ENCODE data around the gene NEAT1. TPM values are rescaled to one million over a fixed set of nuclear protein-coding genes. Genes with fewer than 3 reads are reported as not detected.

The NEAT1 gene
- total RNA-seq, 4 donors from 2014 or later: 42.8 to 181 (median 96.0) TPM

DNA sequence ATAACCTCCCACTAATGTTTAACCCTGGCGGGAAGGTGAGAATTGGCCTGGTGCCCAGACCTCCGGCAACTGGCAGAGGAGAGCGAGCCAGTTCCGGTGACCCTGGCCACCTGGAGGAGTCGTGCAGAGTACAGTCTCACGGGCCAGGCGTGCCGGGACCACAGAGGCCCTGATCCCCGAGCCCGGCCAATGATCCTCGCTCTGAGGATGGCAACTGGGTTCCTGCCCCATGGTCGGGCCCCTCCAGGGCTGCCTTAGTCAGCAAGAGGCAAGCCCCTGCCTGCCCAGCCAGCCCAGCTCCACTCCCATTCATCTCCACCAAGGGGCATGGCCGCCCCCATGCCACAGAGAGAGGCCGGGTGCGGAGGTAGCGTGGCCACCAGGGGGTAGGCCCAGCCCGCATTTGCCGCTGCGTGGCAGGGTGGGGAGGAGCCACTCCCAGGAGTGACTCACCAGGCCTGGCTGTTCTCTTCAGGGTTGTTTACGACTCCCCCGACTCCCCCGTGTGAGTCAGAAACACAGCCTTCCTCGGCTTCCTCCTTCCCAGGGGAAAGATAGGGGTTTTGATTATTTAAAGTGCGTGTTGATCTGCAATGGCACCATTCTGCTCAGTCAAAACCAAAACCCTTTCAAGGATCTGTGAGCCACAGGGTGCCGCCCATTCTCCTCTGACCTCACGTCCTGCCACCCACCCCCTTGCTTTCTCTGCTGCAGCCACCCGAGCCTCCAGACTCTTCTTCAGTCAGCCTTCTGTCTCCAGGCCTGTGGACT, 40.4 kb upstream of the NEAT1 start, which contains the start of gene SLC25A45:
Gene SLC25A45 (minus strand): TSS at position 614 of the 771 bp plus-strand sequence. CDS start 695 bp downstream, outside the sequence.
- peaks cover 0 to 7% (median 2%) of the 10 kb centered on the region in 4 donors for H3K36me3 ChIP-seq
- intact Hi-C loops (cut with DNase I): loop anchor here (5.0 kb wide), 2 partner anchors 35 to 130 kb away; no protein-coding TSS in a partner anchor
- H3K27me3 ChIP-seq: no peaks in the 10 kb centered on the region
- WGBS: 0% methylated on average over 16 of the region's 27 CpGs
- TF ChIP-seq EP300 (IDR thresholded peaks at IDR 0.05): no peak
- TF ChIP-seq POLR2AphosphoS5 (IDR thresholded peaks at IDR 0.05): peak; percentile 91 to 93
- no peak for TF ChIP-seq POLR2A (IDR thresholded peaks at IDR 0.05; ENCODE audit: low read depth)
- TF ChIP-seq, protein P1, sequence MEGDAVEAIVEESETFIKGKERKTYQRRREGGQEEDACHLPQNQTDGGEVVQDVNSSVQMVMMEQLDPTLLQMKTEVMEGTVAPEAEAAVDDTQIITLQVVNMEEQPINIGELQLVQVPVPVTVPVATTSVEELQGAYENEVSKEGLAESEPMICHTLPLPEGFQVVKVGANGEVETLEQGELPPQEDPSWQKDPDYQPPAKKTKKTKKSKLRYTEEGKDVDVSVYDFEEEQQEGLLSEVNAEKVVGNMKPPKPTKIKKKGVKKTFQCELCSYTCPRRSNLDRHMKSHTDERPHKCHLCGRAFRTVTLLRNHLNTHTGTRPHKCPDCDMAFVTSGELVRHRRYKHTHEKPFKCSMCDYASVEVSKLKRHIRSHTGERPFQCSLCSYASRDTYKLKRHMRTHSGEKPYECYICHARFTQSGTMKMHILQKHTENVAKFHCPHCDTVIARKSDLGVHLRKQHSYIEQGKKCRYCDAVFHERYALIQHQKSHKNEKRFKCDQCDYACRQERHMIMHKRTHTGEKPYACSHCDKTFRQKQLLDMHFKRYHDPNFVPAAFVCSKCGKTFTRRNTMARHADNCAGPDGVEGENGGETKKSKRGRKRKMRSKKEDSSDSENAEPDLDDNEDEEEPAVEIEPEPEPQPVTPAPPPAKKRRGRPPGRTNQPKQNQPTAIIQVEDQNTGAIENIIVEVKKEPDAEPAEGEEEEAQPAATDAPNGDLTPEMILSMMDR (IDR thresholded peaks at IDR 0.05): peak; percentile 88 to 98 (median 90)
- peak within 1 kb of the TSS; percentile 55 to 62 (median 56) for H3K4me3 ChIP-seq
- H3K9me3 ChIP-seq: no peaks in the 10 kb centered on the region
- peak; percentile 98 for DNase-seq (ENCODE audit: extremely low spot score)
- H3K4me1 ChIP-seq: peaks cover 56 to 62% (median 59%) of the 10 kb centered on the region in 4 donors
- peak within 1 kb of the TSS; percentile 95 to 98 (median 96) for H3K27ac ChIP-seq (replicated peaks in 1 of 4)

DNA sequence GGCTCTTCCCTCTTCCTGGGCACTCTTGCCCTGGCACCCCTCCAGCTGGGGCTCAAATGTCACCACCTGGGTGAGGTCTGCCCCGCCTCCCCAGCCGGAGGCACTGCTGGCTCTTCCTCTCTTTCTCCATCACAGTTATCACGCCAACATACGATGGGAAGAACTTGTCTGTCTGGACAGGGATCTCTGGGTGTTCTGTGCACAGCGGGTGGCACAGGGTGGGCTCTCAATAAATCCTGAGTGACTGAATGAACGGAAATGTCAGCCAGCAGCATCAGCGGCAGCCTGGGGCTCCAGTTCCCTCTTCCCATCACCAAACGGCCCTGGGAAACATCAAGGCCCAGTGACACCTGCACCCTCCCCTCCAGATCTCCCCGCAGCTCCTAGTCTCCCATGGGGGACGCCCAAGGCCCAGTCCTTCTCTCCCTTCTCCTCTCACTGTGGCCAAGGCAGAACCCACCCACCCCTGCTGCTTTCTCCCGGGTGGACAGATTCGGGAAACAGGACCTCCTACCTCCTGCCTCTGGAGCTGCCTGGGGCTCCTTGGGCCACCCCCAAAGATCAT, 39.7 kb upstream of the NEAT1 start:
- Histone ChIP-seq H3K4me1 (peaks cover 63 to 69% (median 66%) of the 10 kb centered on the region in 4 donors), H3K27ac (replicated peaks in 1 of 4) (peak overlapping the region; percentile 95 to 98 (median 96)), H3K36me3 (peaks cover 0 to 7% (median 2%) of the 10 kb centered on the region in 4 donors), H3K4me3 (peak overlapping the region; percentile 55 to 62 (median 56)), H3K9me3 (no peaks in the 10 kb centered on the region), H3K27me3 (no peaks in the 10 kb centered on the region)
- TF ChIP-seq EP300 (IDR thresholded peaks at IDR 0.05): no peak
- TF ChIP-seq POLR2AphosphoS5 (IDR thresholded peaks at IDR 0.05): no peak
- intact Hi-C loops (cut with DNase I): loop anchor here (5.0 kb wide), 2 partner anchors 34 to 129 kb away; no protein-coding TSS in a partner anchor
- DNase-seq (ENCODE audit: extremely low spot score): no peak
- WGBS: 8% methylated on average over 5 of the region's 12 CpGs

DNA sequence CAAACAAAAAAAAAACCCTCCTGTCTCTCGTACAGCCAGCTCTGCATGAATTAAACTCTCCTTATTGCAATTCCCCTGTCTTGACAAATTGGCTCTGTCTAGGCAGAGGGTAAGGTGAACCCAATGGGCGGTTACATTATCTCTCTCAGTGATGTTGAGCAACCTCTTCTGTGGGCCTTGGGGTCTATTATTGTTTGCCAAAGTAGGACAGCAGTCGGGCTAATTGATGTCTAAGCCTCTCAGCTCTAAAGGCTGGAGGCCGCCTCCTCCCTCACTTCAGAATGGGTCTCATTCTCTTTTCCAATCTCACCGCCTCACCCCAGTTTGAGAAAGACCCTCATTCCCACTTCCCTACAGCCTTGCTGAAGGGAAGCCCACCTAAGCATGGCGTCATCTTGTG, 38.8 kb upstream of the NEAT1 start:
- WGBS: 93% methylated on average over 6 of the region's 6 CpGs
- Histone ChIP-seq H3K36me3 (peaks cover 0 to 6% (median 1%) of the 10 kb centered on the region in 4 donors), H3K4me3 (no peak overlapping the region), H3K27ac (replicated peaks in 1 of 4) (peak overlapping the region; percentile 95 to 98 (median 96)), H3K9me3 (no peaks in the 10 kb centered on the region), H3K27me3 (no peaks in the 10 kb centered on the region), H3K4me1 (peaks cover 72 to 78% (median 74%) of the 10 kb centered on the region in 4 donors)
- intact Hi-C loops (cut with DNase I): loop anchor here (5.0 kb wide), 2 partner anchors 34 to 129 kb away; no protein-coding TSS in a partner anchor
- no peak for DNase-seq (ENCODE audit: extremely low spot score)
- TF ChIP-seq, protein P1 (IDR thresholded peaks at IDR 0.05): no peak
- TF ChIP-seq POLR2A (IDR thresholded peaks at IDR 0.05; ENCODE audit: low read depth): no peak
- no peak for TF ChIP-seq POLR2AphosphoS5 (IDR thresholded peaks at IDR 0.05)
- TF ChIP-seq EP300 (IDR thresholded peaks at IDR 0.05): no peak

GRCh38 chr11:65384301-65384889, 38.2 kb upstream of the NEAT1 start:
- peaks cover 0 to 8% (median under 1%) of the 10 kb centered on the region in 4 donors for H3K36me3 ChIP-seq
- H3K27me3 ChIP-seq: no peaks in the 10 kb centered on the region
- WGBS: 69% methylated on average over 8 of the region's 8 CpGs
- H3K4me1 ChIP-seq: peaks cover 78 to 84% (median 81%) of the 10 kb centered on the region in 4 donors
- H3K4me3 ChIP-seq: no peak overlapping the region
- intact Hi-C loops (cut with DNase I): loop anchor here (5.0 kb wide), 2 partner anchors 33 to 128 kb away; no protein-coding TSS in a partner anchor
- DNase-seq (ENCODE audit: extremely low spot score): no peak
- TF ChIP-seq EP300 (IDR thresholded peaks at IDR 0.05) (no peak), POLR2A (IDR thresholded peaks at IDR 0.05; ENCODE audit: low read depth) (no peak), POLR2AphosphoS5 (IDR thresholded peaks at IDR 0.05) (no peak)
- TF ChIP-seq, protein P1 (IDR thresholded peaks at IDR 0.05): no peak
- H3K9me3 ChIP-seq: no peaks in the 10 kb centered on the region
- H3K27ac ChIP-seq (replicated peaks in 1 of 4): peak overlapping the region; percentile 95 to 98 (median 96)

Data from esophagus muscularis mucosa (tissue), 4 donors.